COLO829 (cell line): ENCODE measurements around the gene ASMT.
"Not testable (repeated sequence)": the region's sequence is repeated elsewhere in the genome, so short reads cannot be mapped to it uniquely, and the experiment has no call there.

Experiments used
- DNase-seq: peaks from one replicate; pipeline ENCODE4 v3.0.0; 2012; ENCODE audit warnings: low spot score

ASMT gene

GRCh38 chrX:1652011-1652811 is 37.4 kb downstream of the ASMT start:
- peak; percentile 36 for DNase-seq

GRCh38 chrX:1656379-1656778 is 41.5 kb downstream of the ASMT start:
- DNase-seq = no peak

- no peak for DNase-seq
Measured at GRCh38 chrX:1657367-1658070, 42.7 kb downstream of the ASMT start.

- DNase-seq = no peak
Measured at GRCh38 chrX:1658071-1658491, 43.2 kb downstream of the ASMT start.

GRCh38 chrX:1659664-1660461 is 45.0 kb downstream of the ASMT start:
- DNase-seq = no peak

GRCh38 chrX:1661048-1661921 is 46.4 kb downstream of the ASMT start:
- no peak for DNase-seq

GRCh38 chrX:1661922-1662221 is 47.0 kb downstream of the ASMT start:
- DNase-seq = no peak

- DNase-seq = no peak
Measured at GRCh38 chrX:1667566-1667965, 52.7 kb downstream of the ASMT start.

GRCh38 chrX:1673337-1673736 is 58.5 kb downstream of the ASMT start:
- DNase-seq = no peak

GRCh38 chrX:1676866-1677265 is 62.0 kb downstream of the ASMT start:
- no peak for DNase-seq

- no peak for DNase-seq
Measured at GRCh38 chrX:1679238-1679637, 64.4 kb downstream of the ASMT start.

GRCh38 chrX:1681439-1681838 is 66.6 kb downstream of the ASMT start:
- DNase-seq = no peak

GRCh38 chrX:1681856-1682255 is 67.0 kb downstream of the ASMT start:
- DNase-seq = not testable (repeated sequence)

- DNase-seq = not testable (repeated sequence)
Measured at GRCh38 chrX:1682501-1682900, 67.6 kb downstream of the ASMT start.

- DNase-seq = not testable (repeated sequence)
Measured at GRCh38 chrX:1684883-1685282, 70.0 kb downstream of the ASMT start.

GRCh38 chrX:1685444-1685880 is 70.6 kb downstream of the ASMT start:
- peak; percentile 5 for DNase-seq

- DNase-seq = no peak
Measured at GRCh38 chrX:1686642-1687041, 71.8 kb downstream of the ASMT start.
